CD4-positive, alpha-beta memory T cell (primary cell): ENCODE measurements around the gene SGIP1. TPM values are rescaled to one million over a fixed set of nuclear protein-coding genes. Genes with fewer than 3 reads are reported as not detected.

Experiments used
- CTCF ChIA-PET: fragments of 350-600 bp; sonication (Branson Sonifier 250); formaldehyde crosslinking; loops from one replicate; lab custom pipeline; 2021; ENCODE audit warnings: inconsistent platforms; ENCODE audit not compliant: partially characterized antibody; lab: Charles Lee
- POLR2A ChIA-PET: fragments of 350-600 bp; sonication (Branson Sonifier 250); formaldehyde crosslinking; loops from one replicate; lab custom pipeline; 2021; ENCODE audit not compliant: partially characterized antibody; lab: Charles Lee
- DNase-seq, 5 donors: peaks; one replicate each; pipeline versions ENCODE4 v3.0.0 to v3.0.0-alpha.2; 2020 to 2022; ENCODE audit warnings: mixed read lengths in 1 of 5
- H3K27ac ChIP-seq: one replicate; pipeline ENCODE4 v1.7.0; 2013; ENCODE audit warnings: low read depth, low read length
- H3K27me3 ChIP-seq: 2 replicates; pipeline ENCODE4 v1.7.0; 2013; ENCODE audit warnings: mild to moderate bottlenecking, low read length, moderate library complexity; ENCODE audit not compliant: insufficient read depth
- H3K36me3 ChIP-seq: 2 replicates; pipeline ENCODE4 v1.7.0; 2013; ENCODE audit warnings: mild to moderate bottlenecking, low read length, moderate library complexity; ENCODE audit not compliant: insufficient read depth
- H3K4me1 ChIP-seq: 2 replicates; pipeline ENCODE4 v1.7.0; 2013; ENCODE audit warnings: mild to moderate bottlenecking, low read length, moderate library complexity; ENCODE audit not compliant: insufficient read depth
- H3K4me3 ChIP-seq, 2 donors: one replicate each; pipeline ENCODE4 v1.7.0; 2013; ENCODE audit warnings: low read length in 2 of 2, mild to moderate bottlenecking in 1 of 2
- H3K9me3 ChIP-seq, 2 donors: one replicate each; pipeline ENCODE4 v1.7.0; 2013; ENCODE audit warnings: low read length in 2 of 2, control low read depth in 1 of 2; ENCODE audit not compliant: control insufficient read depth in 1 of 2
- H3K27ac Mint-ChIP-seq, 7 donors: one replicate each; pipeline ENCODE4 v1.8.0; 2020 to 2021; ENCODE audit warnings: mixed read lengths in 7 of 7, mild to moderate bottlenecking in 6 of 7, inconsistent platforms in 3 of 7, moderate library complexity in 3 of 7
- H3K27me3 Mint-ChIP-seq, 2 donors: one replicate each; pipeline ENCODE4 v1.8.0; 2020 to 2021; ENCODE audit warnings: mixed read lengths in 2 of 2
- H3K36me3 Mint-ChIP-seq, 2 donors: one replicate each; pipeline ENCODE4 v1.8.0; 2020 to 2021; ENCODE audit warnings: mixed read lengths in 2 of 2, inconsistent platforms in 1 of 2, mild to moderate bottlenecking in 1 of 2
- H3K4me1 Mint-ChIP-seq, 4 donors: one replicate each; pipeline ENCODE4 v1.8.0; 2020 to 2021; ENCODE audit warnings: mixed read lengths in 4 of 4, mild to moderate bottlenecking in 1 of 4
- H3K4me3 Mint-ChIP-seq, 8 donors: one replicate each; pipeline ENCODE4 v1.8.0; 2020 to 2021; ENCODE audit warnings: mixed read lengths in 8 of 8, mild to moderate bottlenecking in 7 of 8, moderate library complexity in 6 of 8, inconsistent platforms in 3 of 8
- H3K9me3 Mint-ChIP-seq, 8 donors: one replicate each; pipeline ENCODE4 v1.8.0; 2020 to 2021; ENCODE audit warnings: mixed read lengths in 8 of 8, mild to moderate bottlenecking in 5 of 8, inconsistent platforms in 3 of 8, moderate library complexity in 1 of 8
- intact Hi-C: fragments of 100-400 bp; cut with micrococcal nuclease; formaldehyde crosslinking; loops from one replicate; pipeline ENCODE4 v1.15.1; 2023
- polyA plus RNA-seq, 2 donors: library from polyadenylated mRNA; unstranded; fragments of 300-500 nt; fragmentation: Illumina TruSeq; gene quantifications; one replicate each; pipeline ENCODE4 v1.2.3, GENCODE V29; 2021
- total RNA-seq, 2 experiments: library from RNA; stranded (reverse); gene quantifications; one replicate each; pipeline ENCODE4 v1.2.3, GENCODE V29; 2021

The SGIP1 gene
- total and polyA plus RNA-seq, 4 experiments from 2014 or later: not detected

DNA sequence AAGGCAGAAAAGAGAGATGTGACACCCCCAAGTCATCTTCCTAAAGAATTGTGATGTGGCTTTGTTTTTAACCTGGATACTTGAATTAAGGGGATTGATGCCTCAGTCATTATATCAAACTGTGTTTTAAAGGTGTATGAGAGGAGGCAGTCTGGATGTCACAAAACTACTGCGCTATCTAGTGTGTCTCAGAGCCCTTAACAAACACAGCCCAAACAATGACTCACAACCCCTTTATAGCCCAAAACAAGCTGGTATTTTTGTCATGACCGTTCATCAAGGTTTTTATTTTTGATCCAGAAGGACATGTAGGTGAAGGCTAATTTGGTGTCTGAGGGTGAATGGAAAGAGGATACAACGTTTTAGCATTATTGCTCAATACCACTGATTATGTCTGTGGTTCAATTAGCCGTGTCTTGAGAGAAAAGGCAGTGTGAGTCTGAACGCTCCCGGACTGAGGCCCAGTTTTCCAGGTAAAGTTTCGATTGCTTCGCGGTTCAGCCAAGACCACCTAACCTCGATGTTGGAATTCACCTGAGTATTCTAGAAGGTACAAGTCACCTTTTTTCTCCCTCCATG, 71.6 kb downstream of the SGIP1 start:
- no peak for DNase-seq
- Histone ChIP-seq H3K36me3 (no peaks in the 10 kb centered on the region), H3K4me1 (no peaks in the 10 kb centered on the region), H3K27me3 (no peaks in the 10 kb centered on the region), H3K4me3 (no peak overlapping the region), H3K9me3 (no peaks in the 10 kb centered on the region), H3K27ac (no peak overlapping the region)
- intact Hi-C loops: no loop called here
- Mint-ChIP-seq H3K27ac (no peak overlapping the region), H3K27me3 (peaks cover 6 to 8% of the 10 kb centered on the region in 2 donors), H3K4me1 (no peaks in the 10 kb centered on the region), H3K9me3 (no peaks in the 10 kb centered on the region), H3K4me3 (no peak overlapping the region), H3K36me3 (no peaks in the 10 kb centered on the region)
- CTCF ChIA-PET: no interaction called here
- POLR2A ChIA-PET: no interaction called here

DNA sequence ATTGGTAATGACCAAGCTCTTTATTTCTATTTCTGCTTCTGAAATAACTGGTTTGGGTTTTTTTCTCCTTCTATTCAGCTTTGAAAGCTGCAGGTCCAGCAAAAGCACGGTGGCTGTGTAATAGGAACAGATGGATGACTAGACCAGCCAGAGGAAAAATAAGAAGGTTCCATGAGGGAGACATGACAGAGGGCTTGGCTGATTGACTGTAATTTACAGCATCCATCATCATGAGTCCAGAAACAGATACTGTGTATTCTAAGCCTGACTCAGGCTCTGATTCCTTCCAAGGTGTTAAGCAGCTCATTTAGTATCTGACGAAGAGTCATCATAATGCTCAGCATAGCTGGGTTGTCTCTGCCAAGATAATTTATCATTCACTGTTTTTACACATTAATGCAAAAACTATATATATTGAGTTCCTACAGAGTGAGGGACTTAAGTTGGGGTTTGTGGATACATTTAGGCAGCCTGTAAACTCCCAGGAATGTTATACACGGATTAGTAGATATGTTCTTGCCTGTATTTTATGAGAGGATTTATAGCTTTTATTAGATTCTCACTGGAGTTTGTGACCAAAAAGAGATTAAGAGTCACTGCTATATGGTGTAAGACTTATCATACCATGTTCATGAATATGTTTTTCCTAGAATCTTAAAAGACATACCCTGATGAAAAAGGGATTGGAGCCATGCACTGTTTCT, 72.6 kb downstream of the SGIP1 start:
- ChIA-PET CTCF (no interaction called here), POLR2A (no interaction called here)
- Mint-ChIP-seq H3K4me3 (no peak overlapping the region), H3K9me3 (no peaks in the 10 kb centered on the region), H3K36me3 (no peaks in the 10 kb centered on the region), H3K27ac (no peak overlapping the region), H3K4me1 (no peaks in the 10 kb centered on the region), H3K27me3 (peaks cover 5 to 12% of the 10 kb centered on the region in 2 donors)
- Histone ChIP-seq H3K36me3 (no peaks in the 10 kb centered on the region), H3K4me1 (no peaks in the 10 kb centered on the region), H3K27ac (no peak overlapping the region), H3K9me3 (no peaks in the 10 kb centered on the region), H3K4me3 (no peak overlapping the region), H3K27me3 (no peaks in the 10 kb centered on the region)
- no peak for DNase-seq
- intact Hi-C loops: loop anchor here (1.0 kb wide), 1 partner anchor 120 kb away; no protein-coding TSS in a partner anchor

DNA sequence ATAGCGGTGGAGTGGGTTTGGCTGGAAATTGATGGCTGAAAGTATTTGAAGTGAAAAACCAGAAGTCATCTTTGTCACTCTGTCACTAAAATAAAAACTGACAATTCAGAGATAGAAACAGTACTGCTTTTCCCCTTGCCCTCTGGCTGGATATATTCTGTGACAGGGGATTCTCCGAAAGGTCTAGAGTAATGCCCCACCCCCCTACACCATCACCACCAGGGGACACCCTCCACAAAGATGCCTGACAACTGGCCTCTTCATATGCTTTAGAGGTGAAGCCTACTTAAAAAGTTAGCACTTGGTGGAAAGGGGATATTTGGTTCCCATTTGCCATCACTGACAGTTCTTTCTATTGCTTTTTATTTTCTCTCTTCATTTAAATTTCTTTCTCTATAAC, 73.5 kb downstream of the SGIP1 start:
- Mint-ChIP-seq H3K36me3 (no peaks in the 10 kb centered on the region), H3K27me3 (peaks cover 8 to 12% of the 10 kb centered on the region in 2 donors), H3K4me3 (no peak overlapping the region), H3K27ac (no peak overlapping the region), H3K4me1 (no peaks in the 10 kb centered on the region), H3K9me3 (no peaks in the 10 kb centered on the region)
- DNase-seq: no peak
- no peaks in the 10 kb centered on the region for H3K27me3 ChIP-seq
- POLR2A ChIA-PET: no interaction called here
- intact Hi-C loops: loop anchor here (1.0 kb wide), 1 partner anchor 119 kb away; no protein-coding TSS in a partner anchor
- H3K4me3 ChIP-seq: no peak overlapping the region
- H3K4me1 ChIP-seq: no peaks in the 10 kb centered on the region
- H3K9me3 ChIP-seq: no peaks in the 10 kb centered on the region
- CTCF ChIA-PET: no interaction called here
- H3K27ac ChIP-seq: no peak overlapping the region
- no peaks in the 10 kb centered on the region for H3K36me3 ChIP-seq

DNA sequence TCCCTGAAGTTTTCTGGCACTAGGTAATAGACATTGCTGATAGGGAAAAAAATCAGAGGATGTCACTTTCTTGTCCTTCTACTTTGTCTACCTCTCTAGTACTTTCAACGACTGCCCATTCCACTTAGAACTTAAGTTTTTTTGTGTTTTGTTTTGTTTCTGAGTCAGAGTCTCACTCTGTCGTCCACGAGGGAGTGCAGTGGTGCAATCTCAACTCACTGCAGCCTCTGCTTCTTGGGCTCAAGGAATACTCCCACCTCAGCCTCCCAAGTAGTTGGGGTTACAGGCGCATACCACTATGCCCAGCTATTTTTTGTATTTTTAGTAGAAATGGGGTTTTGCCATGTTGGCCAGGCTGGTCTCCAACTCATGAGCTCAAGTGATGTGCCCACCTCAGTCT, 79.2 kb downstream of the SGIP1 start:
- H3K4me1 ChIP-seq: no peaks in the 10 kb centered on the region
- no peaks in the 10 kb centered on the region for H3K9me3 ChIP-seq
- no peak for DNase-seq
- no peak overlapping the region for H3K4me3 Mint-ChIP-seq
- CTCF ChIA-PET: no interaction called here
- no peak overlapping the region for H3K27ac Mint-ChIP-seq
- H3K9me3 Mint-ChIP-seq: peaks cover 0 to 3% (median 0%) of the 10 kb centered on the region in 8 donors
- POLR2A ChIA-PET: no interaction called here
- no peak overlapping the region for H3K4me3 ChIP-seq
- H3K27me3 Mint-ChIP-seq: peaks cover 14 to 19% of the 10 kb centered on the region in 2 donors
- H3K36me3 Mint-ChIP-seq: no peaks in the 10 kb centered on the region
- no peak overlapping the region for H3K27ac ChIP-seq
- H3K36me3 ChIP-seq: no peaks in the 10 kb centered on the region
- intact Hi-C loops: no loop called here
- no peaks in the 10 kb centered on the region for H3K27me3 ChIP-seq
- H3K4me1 Mint-ChIP-seq: no peaks in the 10 kb centered on the region

DNA sequence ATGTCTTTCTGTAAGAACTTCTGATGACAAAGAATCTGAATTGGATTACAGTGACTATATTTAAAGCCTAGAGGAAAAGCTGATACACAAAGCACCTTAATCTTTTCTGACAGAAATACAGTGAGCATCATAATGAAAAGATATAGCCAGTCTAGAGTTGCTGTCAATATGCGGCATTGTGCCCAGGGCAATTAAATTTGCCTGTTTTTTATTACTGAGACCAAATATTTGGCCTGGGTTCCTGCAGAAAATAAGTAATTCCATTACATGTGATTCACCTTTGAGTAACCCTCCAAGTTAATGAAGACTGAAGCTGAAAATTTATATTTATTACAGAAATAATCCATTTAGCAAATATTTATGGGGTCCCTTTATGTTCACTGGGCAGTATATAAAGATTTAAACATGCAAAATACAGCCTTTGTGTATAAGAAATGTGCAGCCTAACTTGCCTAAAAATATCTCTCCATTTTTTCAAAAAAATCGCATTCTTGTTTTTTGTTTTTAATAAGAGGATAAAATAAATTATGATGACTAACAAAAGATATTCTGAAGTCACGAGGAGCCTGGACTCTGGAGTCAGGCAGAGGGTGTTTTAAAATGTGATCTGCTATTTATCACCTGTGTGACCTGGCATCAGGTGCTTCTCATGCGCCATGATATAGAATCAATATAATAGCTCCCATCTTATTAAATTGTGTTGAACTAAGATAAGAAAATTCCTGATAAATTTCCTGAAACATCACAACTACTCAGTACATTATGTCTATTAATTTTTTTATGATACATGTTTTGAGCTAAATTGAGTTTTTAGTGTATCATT, 83.6 kb downstream of the SGIP1 start:
- no peaks in the 10 kb centered on the region for H3K27me3 ChIP-seq
- H3K27ac ChIP-seq: no peak overlapping the region
- no peak overlapping the region for H3K4me3 ChIP-seq
- H3K4me1 Mint-ChIP-seq: no peaks in the 10 kb centered on the region
- H3K27ac Mint-ChIP-seq: no peak overlapping the region
- intact Hi-C loops: no loop called here
- H3K9me3 ChIP-seq: no peaks in the 10 kb centered on the region
- H3K27me3 Mint-ChIP-seq: peaks cover 8 to 10% of the 10 kb centered on the region in 2 donors
- H3K4me1 ChIP-seq: no peaks in the 10 kb centered on the region
- CTCF ChIA-PET: no interaction called here
- H3K4me3 Mint-ChIP-seq: no peak overlapping the region
- no peak for DNase-seq
- H3K36me3 Mint-ChIP-seq: no peaks in the 10 kb centered on the region
- no peaks in the 10 kb centered on the region for H3K36me3 ChIP-seq
- POLR2A ChIA-PET: no interaction called here
- H3K9me3 Mint-ChIP-seq: peaks cover 0 to 4% (median 0%) of the 10 kb centered on the region in 8 donors

DNA sequence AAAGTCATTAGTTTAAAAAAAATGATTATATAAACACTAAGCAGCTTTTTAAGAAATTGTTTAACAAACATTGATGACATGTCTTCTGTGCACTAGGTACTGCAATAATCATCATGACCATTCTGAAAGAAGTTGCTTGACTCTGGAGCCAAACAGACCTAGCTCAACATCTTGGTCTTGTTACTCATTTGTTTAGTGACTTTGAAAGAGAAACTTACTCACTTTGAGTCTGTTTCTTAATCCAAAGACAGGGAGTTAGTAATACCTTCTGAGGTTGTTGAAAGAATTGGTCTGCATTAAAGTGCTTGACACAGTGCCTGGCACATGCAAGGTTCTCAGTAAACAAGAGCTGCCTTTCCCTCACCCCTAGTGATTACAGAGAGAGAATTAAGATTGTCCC, 84.4 kb downstream of the SGIP1 start:
- Histone ChIP-seq H3K9me3 (no peaks in the 10 kb centered on the region), H3K27ac (no peak overlapping the region), H3K36me3 (no peaks in the 10 kb centered on the region), H3K27me3 (no peaks in the 10 kb centered on the region), H3K4me1 (no peaks in the 10 kb centered on the region), H3K4me3 (no peak overlapping the region)
- ChIA-PET POLR2A (no interaction called here), CTCF (no interaction called here)
- Mint-ChIP-seq H3K27ac (no peak overlapping the region), H3K27me3 (peaks cover 8% of the 10 kb centered on the region in 2 donors), H3K9me3 (peaks cover 0 to 4% (median 0%) of the 10 kb centered on the region in 8 donors), H3K4me3 (no peak overlapping the region), H3K36me3 (no peaks in the 10 kb centered on the region), H3K4me1 (no peaks in the 10 kb centered on the region)
- intact Hi-C loops: no loop called here
- no peak for DNase-seq

DNA sequence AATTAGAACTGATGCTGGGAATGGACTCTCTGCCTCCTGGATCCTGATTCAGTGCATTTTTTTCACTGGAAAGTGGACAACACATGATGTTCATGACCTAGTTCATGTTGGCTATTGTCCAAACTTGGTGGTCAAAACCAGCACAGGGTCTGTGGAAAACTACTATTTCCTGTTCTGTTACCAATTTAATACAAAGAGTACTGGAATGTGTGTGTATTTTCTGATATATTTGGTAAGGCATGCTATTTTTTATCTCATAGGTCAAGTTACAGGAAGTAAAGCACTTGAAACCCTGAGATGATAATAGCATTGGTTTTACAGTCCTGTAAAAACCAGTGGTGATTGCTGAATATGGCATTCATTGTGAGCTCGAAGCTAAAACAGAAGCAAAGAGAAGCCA, 89.9 kb downstream of the SGIP1 start:
- Histone ChIP-seq H3K27me3 (no peaks in the 10 kb centered on the region), H3K27ac (no peak overlapping the region), H3K36me3 (no peaks in the 10 kb centered on the region), H3K4me1 (no peaks in the 10 kb centered on the region), H3K4me3 (no peak overlapping the region), H3K9me3 (no peaks in the 10 kb centered on the region)
- no peak overlapping the region for H3K27ac Mint-ChIP-seq
- H3K4me3 Mint-ChIP-seq: no peak overlapping the region
- ChIA-PET POLR2A (no interaction called here), CTCF (no interaction called here)
- H3K4me1 Mint-ChIP-seq: no peaks in the 10 kb centered on the region
- DNase-seq: no peak
- intact Hi-C loops: no loop called here
- no peaks in the 10 kb centered on the region for H3K36me3 Mint-ChIP-seq
- peaks cover 3 to 7% of the 10 kb centered on the region in 2 donors for H3K27me3 Mint-ChIP-seq
- H3K9me3 Mint-ChIP-seq: peaks cover 0 to 4% (median 0%) of the 10 kb centered on the region in 8 donors
